Measurements from ENCODE around the gene ESR2.

- no peak for TF ChIP-seq CTCF (IDR thresholded peaks at IDR 0.05)
- no peak for TF ChIP-seq POLR2A (IDR thresholded peaks at IDR 0.05)
Measured at GRCh38 chr14:64296561-64296960, 2.4 kb upstream of the ESR2 start.

Data from body of pancreas (tissue), 4 donors.